ENCODE measurements around the gene MSI2.

The MSI2 gene

DNA sequence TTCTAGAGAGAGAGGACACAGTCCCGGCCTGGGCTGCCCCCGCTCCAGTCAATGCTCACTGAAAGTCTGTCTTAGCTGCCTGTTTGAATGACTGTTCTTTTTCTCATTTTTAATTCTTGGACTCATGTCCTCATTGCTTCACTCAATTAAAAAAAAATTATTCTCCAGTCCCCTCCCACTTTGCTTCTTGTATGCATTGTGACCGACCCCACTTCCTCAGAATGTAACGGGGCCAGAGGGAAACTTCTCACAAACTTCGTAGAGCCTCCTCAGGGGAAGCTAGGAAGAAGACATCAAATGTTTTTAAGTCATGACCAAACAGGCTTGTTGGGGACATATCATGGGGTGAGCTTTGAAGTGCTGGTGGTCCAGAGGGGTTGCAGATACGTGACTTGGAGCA is 375.5 kb downstream of the MSI2 start:
- no peak for DNase-seq

DNA sequence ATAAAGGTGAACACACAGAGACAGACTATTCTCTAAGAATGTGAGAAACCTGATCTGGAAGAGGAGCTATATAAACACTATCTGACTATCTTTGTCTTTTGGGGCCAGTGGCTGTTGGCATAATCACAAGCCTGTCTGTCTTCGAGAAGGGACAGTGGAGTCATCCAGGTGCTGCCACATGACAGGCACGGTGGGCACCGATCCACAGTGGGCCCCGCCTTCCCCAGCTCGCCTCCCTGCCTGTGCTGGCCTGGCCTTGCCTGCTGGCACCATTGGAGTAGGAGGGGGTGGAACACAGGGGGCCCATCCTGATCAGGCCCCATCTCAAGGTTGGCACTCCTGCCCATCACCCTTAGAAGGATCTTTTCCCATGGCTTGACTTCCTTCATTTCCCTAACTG is 376.0 kb downstream of the MSI2 start:
- no peak for DNase-seq

DNA sequence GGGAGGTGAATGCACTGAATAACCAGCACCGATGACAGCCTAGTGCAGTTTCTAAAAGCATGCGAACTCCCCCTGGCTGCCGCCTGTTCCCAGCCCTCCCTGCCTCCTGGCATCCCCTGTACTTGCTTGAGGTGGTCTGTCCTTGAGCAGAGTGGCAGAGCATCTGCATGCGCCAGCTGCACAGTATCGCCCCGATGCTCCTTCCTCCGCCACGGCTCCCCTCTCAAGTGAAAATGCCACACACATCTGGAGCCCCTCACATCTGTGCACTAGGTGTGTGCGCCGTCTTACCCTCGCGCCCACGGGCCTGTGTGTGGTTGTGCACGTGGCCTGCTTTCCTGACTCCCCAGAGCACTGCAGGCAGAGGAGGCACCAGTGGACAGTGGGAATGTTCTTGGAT is 376.9 kb downstream of the MSI2 start:
- DNase-seq, result no peak

DNA sequence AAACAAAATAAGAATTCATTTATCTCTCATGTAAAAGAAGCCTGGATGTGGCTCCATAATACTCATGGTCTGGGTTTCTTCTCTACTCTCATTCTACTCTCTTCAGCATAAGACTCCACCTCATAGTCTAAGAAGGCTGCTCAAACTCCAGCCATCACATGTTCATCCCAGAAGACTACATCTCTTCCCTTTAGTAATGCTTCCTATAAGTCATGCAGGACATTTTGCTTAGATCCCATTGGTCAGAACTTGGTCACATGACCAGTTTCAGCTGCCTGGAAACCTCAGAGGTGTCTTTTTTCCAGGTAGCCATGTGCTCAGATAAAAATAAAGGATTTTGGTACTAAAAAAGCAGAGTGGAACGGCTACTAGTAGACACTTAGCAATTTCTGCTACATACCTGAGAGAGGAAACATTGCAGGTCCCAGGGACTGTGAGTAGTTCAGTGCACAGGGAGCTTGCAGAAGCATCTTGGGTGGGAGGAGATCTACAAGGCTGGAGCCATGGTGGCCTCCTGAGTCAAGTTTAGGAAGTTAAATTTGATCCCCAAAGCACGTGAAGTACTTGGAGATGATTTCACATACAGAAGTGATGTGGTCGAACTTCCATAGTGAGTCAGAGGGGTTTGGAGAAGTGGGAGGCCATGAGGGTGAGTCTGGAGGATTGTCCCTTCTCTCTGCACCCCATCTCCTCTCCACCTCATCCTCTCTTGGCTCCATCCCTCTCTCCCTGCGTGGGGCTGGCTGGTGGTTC is 378.6 kb downstream of the MSI2 start:
- DNase-seq, result peak; percentile 79

DNA sequence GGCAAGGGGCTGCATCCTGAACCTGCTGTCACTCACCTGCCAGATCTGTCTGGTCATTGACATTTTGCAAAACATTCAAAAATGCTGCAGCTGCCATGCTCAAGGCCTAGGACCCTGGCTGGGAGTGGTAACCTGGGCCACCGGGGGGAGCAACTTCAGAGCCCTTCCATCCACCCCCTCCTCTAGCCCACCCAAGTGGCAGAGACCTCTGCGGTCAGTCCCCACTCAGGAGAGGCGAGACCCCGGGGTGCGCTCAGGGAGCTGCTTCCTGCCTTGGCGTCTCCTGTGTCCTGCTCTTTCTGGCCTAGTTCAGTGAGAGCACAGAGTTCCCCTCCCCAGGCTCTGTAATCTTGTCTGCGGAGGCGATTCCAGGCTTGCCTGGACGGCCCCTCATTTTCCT is 380.0 kb downstream of the MSI2 start:
- DNase-seq, result no peak

DNA sequence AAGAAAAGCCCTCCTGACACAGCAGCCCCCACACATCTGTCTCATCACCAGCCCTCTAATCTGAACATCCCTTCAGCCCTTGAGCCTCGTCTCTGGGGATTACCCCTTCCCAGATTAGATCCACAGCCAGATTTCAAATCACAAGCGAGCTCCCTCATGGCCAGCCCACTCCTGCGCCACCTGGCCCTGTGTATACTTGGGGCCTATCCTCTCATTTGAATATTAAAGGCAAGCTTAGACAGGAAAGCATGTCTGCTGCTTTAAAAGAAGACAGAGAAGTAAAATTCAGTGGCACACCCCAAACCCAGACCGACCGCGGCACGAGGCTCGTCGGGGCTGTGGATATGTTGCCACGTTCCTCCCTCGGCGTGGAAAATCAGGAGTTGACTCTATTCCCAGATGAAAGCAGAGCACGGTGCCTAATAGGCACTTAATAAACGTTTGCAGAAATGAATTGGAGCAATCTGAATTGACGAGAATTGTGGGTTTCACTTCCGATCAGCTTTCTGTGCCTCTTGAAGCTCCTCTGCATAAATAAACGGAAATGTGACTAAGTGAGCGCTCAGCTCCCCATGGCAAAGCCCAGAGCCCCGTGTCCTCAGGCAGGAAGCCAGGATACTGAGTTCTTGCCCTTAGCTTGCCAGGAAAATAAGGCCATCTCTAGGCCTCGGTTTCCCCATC is 380.8 kb downstream of the MSI2 start:
- peak; percentile 72 for DNase-seq

DNA sequence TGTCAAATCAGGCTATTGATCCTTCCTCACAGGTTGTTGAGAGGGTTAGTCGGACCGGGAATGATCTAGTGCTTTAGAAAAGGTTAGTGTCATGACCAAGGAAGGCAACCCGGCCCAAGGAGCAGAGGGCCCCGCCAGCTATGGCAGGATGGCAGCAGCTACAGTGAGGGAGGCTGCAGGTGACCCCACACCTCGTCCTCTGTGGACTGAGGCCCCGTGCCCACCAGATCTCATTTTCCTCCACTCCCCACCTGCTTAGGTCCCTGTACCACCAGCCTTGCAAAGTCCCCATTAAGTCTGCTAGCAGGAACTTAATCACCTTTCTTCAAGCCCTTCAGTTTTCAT is 381.3 kb downstream of the MSI2 start:
- DNase-seq, result no peak

DNA sequence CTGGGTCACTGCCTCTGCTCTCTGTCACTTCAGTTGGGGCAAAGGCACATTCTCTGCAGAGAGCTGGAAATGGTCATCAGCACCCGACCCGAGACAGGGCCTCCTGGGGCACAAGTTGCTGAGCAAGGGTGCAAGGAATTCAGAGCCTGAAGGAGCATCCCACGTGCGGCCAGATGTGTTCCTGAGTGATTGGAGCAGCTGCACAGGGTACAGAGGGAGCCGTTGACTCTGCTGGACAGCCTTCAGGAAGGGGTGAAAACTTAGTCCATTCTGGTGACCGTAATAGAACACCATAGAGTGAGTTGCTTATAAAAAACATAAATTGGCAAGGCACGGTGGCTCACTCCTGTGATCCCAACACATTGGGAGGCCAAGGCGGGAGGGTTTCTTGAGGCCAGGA is 382.0 kb downstream of the MSI2 start:
- DNase-seq, result no peak

DNA sequence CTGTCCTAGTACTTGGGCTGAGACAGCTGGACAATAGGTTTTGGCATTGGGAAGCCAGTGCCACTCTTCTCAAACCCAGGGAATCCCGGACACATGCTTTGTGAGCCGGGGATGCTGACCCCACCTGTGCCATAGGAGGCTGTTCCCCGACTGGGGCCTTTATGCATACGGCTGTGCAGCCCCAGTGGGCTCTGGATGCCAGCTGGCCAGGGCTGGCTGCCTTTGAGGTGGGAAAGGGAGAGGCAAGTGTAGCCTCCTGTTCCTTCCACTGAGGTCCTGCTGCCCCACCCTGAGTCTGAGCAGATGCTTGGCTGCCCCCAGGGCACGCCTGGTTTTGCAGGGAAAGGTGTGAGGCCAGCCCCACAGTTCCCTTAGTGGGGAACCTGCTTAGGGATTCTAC is 383.1 kb downstream of the MSI2 start:
- DNase-seq, result no peak

DNA sequence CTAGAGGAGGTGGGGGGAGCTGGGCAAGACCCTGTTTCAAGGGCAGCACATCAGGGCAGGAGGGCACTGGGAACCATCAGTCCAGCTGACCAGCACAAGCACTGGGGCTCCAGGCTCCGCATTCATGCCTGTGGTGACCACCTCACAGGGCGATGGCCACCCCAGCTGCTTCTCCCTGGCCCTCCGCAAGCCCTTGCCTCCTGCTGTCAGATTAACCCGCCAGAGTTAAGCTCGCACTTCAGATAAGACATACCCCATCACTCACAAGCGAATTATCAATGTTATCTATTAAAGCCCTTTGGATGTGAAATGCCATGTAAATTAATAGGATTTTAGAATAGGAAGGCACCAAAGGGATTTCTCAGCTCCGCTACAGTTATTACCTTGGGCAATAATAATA is 383.8 kb downstream of the MSI2 start:
- no peak for DNase-seq

DNA sequence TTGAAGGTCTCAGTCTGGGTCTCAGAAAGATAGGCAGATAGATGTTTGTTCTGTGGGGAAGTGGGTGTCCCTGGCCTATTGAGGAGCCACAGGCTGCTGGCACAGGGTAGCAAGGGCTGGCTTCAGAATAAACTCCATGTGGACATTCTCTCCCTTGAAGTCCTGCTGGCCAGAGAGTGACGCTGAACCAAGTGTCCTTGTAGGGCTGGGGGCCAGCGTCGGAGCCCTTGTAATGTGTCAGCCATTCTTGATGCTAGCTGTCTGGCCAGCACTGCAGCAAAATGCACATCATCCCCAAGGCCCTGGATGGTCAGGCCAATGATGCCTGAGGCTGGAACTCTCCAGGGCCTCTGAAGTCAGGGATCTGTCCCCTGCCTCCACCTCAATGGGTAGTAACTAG is 385.4 kb downstream of the MSI2 start:
- no peak for DNase-seq

DNA sequence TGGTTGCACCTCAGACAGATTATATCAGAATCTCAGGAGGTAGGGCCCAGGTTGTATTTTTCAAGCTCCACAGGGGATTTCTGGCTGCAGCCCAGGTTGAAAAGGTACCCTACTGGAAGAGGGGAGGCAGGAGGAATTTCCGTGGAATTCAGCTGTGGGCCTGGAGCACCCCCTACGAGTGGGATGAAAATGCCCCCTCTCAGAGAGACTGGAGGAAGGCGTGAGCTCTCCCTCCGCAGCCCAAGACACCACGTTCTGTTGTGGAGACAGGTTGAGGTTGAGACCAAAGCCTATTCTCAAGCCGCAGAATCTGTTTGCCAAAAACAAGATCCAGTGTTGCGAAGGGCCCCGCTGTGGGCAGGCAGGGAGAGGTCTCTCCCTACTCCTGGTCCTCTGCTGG is 386.7 kb downstream of the MSI2 start:
- DNase-seq, result no peak

DNA sequence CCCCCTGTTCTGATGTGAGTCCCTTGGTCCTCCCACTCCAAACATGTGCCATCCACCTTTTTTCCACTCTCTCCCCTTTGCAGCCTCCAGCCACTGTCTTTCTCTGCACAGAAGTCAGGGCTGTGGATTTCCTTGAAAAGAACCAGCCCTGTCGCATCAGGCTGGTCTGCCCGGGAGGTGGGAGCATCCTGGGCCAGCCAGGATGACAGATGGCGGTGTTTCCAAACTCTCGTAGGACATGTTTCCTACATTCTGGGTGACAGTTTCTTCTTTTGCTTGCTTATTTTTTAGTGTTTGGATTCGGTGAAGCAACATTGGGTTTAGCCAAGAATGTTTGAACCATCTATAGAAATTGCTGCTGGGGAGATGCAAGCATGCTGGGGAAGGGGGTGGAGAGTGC is 388.0 kb downstream of the MSI2 start:
- no peak for DNase-seq

DNA sequence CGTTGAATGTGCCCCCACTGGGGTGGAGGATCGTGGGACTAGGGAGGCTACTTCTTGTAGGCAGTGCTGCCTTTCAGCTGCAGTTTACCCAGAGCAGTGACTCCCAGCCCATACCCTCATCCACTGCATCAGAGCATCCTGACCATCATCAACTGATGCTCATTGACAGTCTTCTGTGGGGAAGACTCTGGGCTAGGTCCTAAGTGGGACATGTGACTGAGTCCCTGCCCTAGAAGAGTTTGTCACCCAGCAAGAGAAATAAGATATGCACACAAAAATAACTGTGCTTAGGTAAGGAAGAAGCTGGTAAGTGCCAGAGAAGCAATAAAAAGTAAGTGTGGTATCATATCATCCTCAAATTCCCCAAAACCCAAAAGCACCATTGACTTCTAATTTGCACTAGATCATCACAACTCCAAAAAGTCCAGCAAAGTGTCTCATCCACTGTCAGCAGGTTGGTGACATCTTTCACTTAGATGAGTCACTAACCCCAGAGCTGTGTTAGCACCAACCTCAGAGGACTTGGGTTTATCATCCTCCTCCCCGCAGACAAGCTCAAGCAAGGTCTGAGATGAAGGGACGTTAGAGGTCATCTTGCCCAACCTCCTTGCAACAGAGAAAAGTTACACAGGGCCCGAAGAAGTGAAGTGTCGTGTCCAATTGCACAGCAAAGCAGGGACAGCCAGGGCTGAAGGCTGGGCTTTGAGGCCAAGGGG is 389.8 kb downstream of the MSI2 start:
- peak; percentile 93 for DNase-seq

DNA sequence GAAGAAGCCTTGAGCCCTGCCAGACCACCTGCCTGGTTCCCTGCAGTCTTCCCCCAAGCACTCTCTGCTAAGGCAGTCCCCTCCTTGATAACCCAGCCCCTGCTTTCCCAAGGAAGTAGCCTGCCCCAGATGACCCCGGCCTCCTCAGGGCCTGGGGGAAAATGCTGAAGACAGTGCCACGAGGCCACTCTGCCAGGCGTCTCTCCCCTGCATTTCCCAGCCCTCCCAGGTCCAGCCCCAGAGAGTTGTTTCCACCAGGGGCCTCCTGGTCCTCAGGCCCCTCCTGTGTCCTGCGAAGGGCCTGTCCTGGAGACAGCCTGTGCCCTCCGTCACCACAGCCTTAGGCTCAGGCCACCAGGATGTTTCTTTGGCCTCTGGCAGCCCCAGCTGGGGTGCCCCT is 392.4 kb downstream of the MSI2 start:
- DNase-seq, result no peak

DNA sequence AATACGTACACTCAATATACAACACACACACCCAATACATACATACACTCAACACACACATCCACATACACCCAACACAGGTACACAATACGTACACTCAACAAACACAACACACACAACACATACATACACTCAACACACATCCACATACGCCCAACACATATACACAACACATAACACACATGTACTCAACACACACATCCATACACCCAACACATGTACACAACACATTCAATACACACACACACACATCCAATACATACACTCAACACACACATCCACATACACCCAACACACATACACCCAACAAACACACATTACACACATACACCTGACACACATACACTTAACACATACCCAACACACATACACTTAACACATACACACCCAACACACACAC is 392.9 kb downstream of the MSI2 start:
- no peak for DNase-seq

DNA sequence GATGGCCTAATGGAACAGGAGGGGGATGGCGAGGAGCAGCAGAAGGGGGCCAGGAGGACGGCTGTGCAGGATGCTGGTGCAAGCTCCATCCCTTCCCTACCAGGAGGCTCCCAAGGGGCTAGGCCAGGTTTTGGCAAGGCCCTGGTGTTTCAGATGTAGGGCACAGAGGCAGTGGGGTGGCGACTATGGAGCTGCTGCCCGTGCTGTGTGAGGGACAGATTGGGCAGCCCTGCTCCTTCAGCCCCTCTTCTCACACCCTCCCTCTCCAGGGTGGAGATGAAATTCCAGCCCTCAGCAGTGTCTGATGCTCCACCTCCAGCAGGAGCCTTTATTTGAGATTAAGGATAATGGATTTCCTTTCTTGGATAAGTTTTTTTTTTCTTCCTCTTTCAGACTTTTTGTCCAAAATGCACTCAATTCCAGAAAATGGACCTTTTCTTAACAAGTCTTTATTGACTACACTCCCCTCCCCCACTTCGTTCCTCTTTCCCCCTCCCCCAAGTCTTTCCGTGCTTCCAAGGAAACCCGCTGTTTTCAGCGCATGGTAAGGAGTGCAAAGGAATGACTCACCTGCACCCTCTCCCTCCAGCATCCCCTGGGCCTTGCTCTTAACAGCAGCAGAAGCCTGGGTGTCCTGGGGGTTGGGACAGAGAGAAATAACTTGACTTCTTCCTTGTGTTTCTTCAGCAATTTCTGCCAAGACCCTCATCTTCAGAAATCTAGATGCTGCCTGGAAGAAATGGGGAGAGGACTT is 393.6 kb downstream of the MSI2 start:
- DNase-seq, result no peak

DNA sequence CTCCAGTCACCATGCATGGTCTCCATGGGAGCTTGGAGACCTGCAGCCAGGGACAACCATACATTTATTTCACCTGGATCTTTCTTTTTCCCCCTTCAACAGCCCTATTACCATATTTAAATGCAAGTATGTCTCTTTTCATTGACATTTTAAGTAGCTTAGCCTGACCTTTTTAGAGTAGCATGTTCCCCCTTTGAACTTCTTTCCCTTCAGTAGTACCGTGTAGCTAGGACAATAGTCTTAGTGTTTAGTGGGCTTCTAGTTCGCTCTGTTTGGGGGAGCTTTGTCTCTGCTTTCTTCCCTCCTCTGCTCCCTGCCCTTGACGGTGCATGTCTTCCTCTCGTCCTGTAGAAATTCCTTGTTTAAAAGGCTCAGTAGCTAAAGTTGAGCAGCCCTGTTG is 394.2 kb downstream of the MSI2 start:
- no peak for DNase-seq

DNA sequence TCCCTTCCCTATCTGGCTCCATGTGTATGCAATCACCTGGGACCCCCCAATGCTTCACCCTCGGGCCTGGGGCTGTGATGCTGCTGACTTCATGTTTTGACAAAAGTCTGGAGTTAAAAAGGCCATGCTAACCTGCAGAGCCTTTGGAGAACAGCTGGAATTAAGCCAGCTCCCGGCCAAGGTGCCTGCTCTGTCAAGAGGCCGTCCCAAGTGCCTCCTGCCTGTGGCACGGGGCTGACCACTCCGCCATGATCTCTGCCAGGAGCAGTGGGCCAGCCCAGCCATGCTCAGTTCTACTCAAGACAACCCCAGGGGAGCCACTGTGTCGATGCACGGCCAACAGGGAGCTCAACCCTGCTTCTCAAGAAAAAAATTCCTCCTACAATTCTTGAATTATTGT is 395.1 kb downstream of the MSI2 start:
- DNase-seq, result no peak

DNA sequence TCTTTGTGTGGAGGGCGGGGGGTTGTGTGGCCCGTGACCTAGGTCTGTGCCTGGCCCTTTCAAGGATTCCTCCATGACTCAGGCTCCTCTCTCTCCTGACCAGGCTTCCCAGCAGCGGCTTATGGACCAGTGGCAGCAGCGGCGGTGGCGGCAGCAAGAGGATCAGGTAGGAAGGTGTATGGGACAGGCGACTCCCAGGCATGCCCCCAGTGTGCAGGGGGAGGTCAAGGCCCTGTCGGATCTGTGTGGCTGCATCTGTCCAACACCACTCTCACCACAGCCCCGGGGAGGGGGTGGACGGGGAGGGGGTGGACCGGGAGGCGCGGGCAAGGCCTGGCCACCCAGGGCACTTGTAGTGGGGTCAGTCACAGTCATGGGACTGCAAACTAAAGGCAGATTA is 395.7 kb downstream of the MSI2 start:
- no peak for DNase-seq

DNA sequence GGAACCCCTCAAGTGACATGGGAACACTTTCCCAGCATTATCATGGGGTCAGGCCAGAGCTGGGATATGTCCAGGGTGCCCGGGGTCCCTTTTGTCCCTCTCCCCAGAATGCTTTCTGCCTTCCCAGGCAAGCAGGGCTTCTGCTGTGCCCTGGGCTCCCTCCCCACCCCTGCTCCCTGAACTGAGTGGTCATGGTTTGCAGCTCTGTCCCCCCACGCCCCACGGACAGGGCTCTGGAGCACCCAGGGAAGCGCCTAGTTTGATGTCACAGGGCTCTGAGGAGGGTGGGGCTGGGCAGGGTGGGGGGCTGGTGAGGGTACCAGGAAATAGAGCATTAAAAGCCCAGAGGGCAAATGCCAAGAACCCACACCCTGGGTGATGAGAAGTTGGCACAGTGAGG is 396.5 kb downstream of the MSI2 start:
- DNase-seq, result no peak

DNA sequence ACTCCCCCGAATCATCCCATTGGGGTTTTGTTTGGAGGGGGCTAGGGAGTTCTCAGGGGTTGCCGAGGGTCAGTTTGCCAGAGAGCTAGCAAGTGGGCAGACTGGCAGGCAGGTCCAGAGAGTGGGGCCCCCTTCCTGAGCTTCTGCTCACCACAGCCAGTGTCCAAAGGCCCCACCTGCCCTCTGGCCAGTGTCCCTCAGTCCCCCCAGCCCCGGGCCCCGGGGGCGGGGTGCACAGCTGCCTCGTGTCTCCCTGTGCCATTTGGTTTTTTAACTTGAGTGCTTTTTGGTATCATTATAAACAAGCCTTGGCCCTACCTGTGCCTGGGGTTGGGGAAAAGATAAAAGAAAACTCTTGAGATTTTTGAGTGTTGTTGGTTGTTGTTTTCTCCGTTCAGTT is 397.0 kb downstream of the MSI2 start:
- DNase-seq, result no peak

DNA sequence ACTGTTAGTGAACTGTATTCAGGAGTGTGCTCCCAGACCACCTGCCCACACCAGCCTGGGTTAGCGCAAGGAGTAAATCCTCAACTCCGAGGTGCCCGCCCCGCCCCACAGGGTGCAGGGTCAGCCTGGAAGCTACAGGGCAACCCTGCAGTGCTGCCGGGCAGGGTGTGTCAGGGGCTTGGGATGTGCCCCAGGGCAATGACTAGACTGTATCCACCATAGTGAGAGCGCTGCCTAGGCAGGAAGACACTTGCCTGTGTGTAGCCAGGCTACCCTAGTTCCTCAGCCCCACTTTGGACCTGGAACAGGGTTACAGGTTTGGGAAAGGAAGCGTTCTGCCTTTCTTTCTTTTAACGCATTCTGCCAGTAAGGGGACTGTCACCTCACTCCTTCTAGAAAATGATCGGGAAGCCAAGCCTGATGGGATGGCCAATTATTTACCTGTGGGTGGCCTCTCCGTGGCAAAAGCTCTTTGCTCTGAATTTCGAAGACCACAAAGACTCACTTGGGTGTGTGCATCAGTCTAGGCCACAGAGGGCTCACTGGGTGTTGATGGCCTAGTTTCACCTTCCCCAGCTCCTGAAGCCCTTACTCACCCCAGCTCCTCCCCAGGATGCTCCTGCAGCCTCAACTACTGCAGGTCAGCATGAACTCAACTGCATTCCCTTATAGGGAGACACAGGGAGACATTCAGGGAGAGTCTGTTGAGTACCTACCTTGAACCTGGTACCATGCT is 397.9 kb downstream of the MSI2 start:
- no peak for DNase-seq
